Stimulated activated CD4-positive, alpha-beta T cell treated with anti-CD3 and anti-CD28 coated beads, Interleukin-1b, Interleukin-23, amount 100 ng/mL, for 48 hours (primary cell): Measurements from ENCODE around the gene GMEB2.
"Not testable (repeated sequence)": the region's sequence is repeated elsewhere in the genome, so short reads cannot be mapped to it uniquely, and the experiment has no call there.

Experiments used
- DNase-seq: peaks from one replicate; pipeline ENCODE4 v3.0.0-alpha.2; 2020

The GMEB2 gene

DNA sequence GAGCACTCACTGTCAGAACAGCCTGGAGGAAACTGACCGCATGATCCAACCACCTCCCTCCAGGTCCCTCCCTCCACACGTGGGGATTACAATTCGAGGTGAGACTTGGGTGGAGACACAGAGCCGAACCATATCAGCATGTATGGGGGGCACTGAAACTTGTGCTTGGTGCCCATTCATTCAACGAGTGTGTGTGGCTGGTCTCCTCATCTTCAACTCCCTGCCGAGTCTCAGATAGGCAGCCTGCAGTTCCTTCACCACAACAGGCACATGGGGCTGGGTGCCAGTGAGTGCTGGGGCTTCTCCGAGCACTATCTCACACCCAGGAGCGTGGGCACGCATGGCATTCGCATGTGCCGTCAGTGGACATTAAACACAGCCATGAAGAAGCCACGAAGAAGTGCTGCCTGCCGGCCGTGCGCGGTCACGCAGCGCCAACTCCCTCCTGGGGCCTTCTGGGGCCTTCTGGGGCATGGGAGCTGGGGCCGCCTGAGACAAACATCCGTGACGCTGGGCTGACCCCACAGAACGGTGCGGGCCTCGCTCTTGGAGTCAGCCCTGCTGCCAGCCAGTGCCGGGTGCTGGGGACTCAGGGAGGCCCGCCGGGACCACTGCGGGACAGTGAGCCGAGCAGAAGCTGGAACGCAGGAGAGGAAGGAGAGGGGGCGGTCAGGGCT lies 30.5 kb upstream of the GMEB2 start:
- DNase-seq = no peak

DNA sequence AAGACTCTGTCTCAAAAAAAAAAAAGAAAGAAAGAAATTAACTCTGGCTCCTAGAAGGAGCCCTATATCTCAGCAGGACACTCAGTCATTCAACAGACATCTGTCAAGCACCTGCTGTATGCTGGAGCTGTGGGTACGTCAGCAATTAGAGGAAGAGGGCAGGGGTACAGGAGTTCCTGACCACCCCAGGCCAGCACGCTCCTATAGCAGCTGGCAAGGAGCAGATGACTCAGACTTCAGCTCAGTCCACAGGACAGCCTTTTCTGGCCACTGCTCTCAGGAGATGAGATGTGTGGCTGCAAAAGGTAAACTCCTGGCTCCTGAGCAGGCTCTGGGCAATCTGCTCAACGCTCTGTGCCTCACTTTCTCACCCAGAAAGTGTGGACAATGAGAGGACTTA lies 29.6 kb upstream of the GMEB2 start:
- no peak for DNase-seq

DNA sequence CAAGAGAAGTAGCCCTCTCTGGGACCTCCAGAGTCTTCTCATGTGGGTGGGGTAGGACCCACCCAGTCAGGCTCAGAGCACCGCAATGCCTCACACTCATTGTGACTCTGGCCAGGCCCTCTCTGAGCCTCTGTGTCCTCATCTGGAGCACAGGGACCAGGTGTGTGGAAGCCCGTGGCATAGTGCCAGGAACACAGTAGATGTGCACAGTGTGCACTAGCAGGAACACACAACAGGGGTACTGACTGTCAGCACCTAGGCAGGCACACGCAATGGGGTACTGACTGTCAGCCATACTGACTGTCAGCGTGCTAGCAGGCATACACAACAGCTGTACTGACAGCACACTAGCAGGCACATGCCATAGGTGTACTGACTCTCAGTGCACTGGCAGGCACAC lies 28.3 kb upstream of the GMEB2 start:
- DNase-seq = no peak

DNA sequence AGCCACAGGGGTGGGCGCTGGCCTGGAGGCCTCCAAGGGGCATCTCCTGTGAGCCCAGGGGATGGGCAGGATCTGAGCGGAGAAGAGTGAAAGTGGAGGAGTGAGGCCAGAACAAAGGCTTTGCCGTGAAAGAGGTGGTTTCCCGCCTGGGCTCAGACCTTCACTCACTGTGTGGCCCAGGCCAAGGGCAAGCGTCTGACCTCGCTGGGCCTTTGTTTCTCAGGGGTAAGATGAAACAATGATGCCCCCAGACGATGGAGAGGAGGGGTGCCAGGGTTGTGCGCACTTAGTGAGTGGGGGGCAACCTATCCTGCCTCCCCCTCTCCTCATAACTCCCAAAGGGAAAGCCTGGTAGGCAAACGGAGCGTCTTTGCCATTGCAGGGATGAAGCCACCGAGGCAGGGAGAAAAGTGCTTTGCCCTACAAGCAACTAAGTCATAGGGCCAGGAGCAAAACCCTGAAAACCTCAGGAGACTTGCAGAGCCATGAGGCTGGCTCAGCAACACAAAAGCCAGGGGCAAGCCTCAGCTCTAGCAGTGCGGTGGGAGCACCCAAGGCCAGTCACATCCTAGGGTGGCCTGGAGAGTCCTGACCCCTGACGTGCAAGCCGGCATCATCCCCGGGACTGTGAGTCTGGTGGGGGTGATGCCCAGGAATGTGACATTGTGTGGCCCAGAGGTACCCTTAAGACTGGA lies 27.2 kb upstream of the GMEB2 start:
- DNase-seq = no peak

DNA sequence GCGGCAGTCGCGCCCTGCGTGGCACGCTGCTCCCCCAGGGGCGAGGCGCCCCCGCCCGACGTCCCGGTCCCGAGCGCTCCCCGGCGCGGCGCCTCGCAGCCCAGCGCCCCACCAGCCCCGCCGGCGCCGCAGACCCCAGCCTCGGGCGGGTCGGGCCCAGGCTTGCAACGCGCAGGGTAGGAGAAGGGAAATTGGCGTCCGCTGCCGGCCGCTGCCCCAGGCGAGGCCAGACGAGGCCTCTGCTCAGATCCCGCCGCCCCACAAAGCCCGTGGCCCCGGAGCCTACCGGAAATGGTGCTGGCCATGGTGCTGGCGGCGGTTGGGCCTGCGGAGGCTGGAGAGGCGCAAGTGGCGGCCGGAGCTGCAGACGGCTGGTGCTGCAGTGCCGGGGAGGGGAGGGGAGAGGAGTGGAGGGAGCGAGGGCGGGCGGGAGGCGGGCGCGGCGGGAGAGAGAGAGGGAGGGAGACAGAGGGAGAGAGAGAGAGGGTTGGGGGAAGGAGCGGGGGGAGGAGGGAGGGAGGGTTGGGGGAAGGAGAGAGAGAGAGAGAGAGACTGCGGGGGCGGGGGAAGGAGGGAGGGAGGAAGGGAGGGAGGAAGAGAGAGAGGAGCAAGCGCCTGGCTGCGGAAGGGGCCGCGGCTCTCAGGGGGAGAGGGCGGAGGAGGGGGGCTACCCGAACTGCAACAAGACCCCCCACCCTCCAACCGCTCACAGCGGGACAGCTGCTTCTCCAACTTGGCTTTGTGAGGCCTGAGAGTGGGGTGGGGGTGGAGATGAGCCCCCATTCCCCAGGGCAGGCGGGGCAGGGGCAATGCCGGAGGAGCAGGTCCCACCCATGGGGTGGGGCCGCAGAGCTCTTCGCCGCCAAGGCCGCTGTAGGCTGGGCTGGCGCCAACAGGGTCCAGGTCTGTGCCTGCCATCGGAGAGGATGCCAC lies 26.4 kb upstream of the GMEB2 start, which contains the start of gene STMN3:
TSS of gene STMN3 (minus strand) at position 384 of the 933 bp plus-strand sequence. CDS start at position 305, 79 bp downstream.
- peak; percentile 67 for DNase-seq

DNA sequence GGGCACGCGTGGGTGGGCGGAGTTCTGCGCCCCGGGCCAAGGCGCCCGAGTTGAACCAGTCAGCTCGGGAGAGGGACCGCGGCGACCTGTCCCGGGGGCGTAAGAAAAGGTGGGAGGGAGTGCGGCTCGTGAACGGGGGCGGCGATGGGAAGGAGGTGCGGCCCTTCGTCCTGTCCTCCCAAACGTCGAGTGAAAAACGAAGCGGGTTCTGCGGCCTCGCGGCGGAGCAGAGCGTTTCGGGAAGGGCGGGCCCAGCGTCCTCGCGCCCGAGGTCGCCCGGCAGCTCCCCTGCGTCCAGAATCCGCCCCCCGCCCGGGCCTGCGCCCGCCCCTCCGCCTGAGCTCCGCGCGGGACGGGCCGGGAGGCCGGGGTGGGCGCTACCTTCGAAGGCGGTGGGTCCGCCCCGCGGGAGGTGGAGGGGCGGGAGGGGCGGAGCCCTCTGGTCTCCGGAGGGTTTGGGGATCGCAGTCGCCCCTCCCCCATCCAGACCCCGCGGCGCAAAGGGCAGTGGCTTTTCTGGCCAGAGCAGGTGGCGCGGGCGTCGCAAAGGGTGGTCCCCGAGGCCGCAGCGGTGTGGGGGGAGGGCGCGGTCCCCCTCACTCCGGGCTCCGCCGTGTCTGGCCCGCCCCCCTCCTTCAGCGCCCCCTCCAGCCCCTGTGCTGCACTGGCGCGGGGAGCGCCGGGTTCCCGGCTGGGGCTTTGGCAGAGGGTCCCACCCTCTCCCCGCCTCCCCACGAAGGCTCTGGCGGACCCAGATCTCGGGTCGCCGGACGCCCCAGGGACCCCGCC lies 25.5 kb upstream of the GMEB2 start:
- DNase-seq = no peak

DNA sequence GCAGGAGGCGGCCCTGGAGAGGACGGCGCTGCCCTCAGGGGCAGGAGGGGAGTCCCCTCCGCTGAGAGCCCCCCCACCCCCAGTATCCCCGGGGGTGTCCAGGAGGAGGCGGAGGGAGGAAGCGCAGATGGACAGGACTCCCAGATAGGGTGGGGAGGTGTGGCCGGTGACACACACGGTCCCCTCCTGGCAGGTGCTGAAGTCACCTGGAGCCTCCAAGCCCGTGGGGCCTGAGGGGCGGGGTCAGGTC lies 25.0 kb upstream of the GMEB2 start:
- no peak for DNase-seq

DNA sequence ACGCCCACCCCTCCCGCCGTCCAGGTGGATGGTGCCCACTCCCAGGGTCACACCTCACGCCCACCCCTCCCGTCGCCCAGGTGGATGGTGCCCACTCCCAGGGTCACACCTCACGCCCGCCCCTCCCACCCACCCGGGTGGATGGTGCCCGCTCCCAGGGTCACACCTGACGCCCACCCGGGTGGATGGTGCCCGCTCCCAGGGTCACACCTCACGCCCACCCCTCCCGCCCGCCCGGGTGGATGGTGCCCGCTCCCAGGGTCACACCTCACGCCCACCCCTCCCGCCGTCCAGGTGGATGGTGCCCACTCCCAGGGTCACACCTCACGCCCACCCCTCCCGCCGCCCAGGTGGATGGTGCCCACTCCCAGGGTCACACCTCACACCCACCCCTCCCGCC lies 23.6 kb upstream of the GMEB2 start:
- DNase-seq = not testable (repeated sequence)

DNA sequence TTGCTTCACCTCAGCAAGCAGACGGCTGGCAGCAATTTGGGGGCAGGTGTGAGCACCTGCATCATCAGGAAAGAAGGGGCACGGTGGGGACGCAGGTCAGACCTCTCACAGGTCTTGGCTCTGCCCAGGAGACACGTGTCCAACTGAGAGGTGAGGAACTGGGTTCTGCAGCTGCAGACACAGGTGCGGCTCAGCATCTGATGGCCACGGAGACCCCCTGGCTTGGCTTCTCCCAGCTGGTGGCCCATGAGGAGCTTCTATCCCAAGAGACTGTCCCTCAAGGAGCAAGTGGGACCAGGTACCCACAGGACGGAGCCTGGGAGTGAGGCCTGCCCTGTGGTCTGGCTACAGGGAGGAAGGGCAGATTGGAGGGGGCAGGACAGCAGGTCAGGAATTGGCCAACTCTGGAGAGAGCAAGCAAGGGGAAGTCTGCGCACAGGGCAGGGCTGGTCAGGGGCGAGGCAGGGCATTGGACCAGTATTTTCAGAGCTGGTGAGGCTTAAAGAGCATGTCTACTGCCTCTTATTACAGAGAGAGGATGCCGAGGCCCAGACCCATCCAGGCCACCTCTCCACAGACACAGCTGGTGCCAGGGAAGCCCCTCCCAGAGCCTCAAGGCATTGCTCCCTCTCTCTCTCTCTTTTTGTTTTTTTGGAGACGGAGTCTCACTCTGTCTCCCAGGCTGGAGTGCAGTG lies 22.1 kb upstream of the GMEB2 start:
- DNase-seq = no peak

DNA sequence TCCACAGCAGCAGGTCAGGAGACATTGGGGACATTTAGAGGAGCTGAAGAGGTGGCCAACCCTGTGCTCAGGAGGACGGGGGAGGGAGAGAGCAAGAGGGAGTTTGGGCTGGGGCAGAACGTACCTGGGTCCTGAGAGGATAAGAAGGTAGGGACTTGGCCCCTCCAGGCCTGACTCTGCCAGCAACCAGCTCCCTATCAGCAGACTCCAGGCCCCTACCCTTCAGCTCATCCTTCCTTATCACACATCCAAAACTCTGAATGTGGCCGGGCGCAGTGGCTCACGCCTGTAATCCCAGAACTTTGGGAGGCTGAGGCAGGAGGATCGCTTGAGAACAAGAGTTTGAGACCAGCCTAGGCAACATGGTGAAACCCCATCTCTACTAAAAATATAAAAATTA lies 21.3 kb upstream of the GMEB2 start:
- DNase-seq = no peak

DNA sequence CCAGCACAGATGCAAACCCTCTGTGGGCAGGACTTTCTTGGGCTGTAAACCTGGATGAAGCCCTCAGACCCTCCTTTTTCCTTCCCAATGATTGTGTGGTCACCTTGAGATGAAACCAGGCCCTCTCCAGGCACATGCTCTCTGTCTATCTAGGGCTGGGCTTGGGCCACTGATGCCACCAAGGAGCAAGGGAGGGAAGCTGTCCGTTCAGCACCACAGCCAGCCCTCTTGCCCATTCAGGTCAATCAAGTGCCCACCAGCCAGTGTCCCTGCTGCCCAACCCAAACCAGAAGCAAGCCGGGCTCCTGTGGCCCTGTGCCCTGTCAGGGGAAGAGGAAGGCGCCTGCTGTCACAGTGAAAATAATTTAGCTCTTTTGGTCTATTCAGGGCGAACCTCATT lies 18.3 kb upstream of the GMEB2 start:
- DNase-seq = no peak

DNA sequence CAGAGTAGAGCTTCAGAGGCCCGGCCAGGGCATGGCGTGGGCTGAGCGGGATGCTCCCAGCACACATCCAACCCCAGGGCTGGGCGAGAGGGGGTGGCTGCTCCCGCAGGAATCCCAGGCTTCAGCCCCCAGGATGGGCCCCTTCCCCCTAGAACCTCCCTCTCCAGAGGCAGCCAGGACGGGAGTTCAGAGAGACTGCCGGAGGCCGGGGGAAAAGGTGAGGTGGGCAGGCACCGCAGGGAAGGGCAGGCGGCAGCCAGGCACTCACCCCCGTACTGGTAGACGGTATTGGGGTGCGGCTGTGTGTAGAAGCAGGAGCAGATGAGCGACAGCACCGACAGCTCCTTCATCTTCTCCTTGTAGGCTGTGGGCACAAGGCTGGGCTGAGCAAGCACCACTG lies 17.0 kb upstream of the GMEB2 start:
- DNase-seq = no peak

DNA sequence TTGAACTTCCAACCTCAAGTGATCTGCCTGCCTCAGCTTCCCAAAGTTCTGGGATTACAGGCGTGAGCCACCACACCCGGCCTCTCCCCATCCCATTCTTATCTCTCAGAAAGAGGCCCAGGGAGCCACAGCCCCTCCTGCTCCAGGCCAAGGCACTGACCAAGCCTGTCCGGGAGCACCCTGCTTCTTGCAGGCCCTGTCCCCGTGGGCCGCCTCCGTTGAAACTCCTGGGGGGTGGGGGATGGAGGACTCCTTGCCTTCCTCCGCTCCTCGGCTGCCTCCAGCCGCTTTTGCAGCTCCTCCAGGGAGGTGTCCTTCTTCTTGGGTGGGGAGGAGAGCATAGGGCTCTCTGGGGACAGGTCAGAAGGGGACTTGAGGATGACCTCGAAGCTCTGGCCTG lies 16.6 kb upstream of the GMEB2 start:
- DNase-seq = no peak

DNA sequence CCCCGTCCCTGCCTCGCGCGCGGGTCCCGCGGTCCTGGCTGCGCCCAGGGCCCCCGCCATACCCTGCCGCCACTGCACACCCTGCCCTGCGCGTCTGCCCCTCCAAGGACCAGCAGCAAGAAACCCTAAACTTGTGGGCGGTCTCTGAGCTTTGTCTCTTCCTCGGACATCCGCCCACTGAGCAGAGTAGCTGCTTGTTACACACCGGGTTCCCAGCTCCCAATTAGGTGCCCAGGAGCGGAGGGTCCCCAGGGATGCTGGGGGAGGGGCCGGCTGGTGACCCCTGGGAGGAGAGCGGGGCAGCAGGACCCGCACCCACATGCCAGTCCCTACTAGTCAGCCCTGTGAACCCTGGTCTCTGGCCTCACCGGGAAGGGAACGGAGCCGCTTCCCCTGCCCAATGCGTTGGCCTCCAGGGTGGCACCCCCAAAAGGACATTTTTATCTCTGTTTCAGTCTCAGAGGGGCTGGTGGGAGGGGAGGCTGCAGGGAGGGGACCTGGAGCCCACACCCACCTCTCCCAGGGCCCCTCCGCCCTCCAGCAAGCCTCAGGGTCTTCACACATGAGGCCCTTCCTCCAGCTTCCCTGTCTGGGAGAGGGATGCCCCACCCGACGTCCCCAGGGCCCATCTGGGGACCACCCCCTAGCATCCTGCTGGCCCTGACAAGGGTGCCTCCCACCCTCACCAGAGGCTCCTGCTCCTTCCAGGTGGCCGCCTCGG lies 15.8 kb upstream of the GMEB2 start:
- no peak for DNase-seq

DNA sequence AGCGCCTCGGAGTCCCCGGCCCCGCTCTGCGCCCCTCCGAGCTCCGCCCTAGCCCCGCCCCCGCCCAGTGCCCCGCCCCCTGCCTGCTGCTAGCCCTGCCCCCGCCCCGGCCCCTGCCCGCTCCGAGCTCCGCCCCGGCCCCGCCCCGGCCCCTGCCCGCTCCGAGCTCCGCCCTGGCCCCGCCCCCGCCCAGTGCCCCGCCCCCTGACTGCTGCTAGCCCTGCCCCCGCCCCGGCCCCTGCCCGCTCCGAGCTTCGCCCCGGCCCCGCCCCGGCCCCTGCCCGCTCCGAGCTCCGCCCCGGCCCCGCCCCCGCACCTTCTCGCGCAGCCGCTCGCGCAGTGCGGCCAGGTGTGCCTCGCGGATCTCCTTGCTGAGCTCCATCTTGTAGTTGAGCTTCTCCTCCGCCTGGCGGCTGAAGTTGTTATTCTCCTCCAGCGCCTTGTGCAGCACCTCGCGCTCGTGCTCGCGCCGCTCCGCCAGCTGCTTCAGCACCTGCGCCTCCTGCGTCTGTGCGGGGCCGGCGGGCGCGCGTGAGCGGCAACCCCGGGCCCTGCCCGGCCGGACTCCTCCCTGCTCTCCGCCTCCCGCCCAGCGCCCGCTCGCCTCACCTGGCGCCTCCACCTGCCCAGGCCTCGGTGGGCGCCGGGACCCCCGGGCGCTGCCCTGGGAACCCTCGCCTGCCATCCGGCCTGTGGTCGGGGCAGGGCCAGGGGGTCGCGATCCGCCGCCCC lies 15.1 kb upstream of the GMEB2 start:
- peak; percentile 97 for DNase-seq

DNA sequence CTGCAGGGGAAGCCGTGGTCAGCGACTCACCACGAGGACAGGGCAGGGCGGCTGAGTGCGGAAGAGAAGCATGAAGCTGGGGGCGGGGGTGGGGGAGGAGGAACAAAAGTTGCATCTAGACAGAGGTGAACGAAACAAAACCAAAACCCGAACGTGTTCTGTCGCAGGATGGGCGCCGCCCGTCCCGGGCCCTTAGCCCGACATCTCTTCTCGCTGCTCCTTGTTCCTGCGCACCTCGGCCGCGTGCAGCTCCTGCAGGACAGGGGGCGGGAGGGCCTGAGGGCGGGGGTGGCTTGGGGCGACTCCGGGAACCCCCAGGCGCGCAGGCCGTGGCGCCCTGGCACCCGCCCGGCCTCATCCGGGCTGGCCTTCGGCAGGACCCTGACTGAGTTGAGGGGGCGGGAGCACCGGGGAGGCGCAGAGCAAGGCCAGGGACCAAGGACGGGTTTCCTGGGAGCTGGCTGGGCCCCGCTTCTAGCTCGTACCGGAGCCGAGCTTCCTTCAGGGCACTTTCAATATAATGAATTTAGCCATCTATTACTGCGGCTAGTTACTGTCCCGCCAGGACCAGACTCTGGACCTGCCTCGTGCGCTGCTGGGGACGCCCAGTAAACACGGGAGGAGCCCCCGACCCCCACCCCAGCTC lies 14.4 kb upstream of the GMEB2 start:
- DNase-seq = peak; percentile 42

DNA sequence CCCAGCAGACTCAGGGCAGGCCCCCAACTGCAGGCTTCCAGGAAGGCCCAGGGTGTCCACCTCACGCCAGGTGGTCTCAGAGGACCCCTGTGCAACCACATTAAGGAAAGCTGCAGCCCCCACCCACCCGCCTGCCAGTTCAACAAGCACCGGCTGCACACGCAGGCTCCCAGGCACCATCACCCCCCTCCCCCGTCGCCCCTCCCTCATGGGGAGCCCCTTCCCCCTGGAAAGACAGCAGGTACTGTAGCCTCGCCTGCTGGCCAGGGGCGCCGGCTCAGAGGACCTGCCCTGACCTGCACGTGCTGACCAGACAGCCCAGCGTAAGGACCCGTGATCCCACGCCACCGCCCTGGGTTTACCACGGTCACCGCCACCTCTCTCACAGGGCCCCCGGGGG lies 13.8 kb upstream of the GMEB2 start:
- DNase-seq = not testable (repeated sequence)

DNA sequence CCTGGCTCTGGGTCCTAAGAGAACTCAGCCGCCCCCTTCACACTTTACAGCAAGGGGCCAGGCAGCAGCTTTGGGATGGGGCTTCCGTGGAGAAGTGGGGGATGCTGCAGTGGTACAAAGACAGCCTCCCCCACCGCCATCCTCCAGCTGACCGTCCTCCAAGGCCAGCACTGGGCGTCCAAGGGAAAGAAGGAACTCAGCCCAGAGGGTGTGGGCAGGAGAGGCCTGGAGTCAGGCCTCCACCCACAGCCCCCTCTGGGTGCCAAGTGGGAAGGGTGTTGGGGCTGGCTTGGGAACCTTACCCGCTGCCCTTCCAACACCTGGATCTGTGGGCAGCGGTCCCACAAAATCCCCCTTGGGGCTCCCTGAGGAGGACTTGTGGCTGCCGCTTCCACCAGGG lies 13.2 kb upstream of the GMEB2 start:
- no peak for DNase-seq

DNA sequence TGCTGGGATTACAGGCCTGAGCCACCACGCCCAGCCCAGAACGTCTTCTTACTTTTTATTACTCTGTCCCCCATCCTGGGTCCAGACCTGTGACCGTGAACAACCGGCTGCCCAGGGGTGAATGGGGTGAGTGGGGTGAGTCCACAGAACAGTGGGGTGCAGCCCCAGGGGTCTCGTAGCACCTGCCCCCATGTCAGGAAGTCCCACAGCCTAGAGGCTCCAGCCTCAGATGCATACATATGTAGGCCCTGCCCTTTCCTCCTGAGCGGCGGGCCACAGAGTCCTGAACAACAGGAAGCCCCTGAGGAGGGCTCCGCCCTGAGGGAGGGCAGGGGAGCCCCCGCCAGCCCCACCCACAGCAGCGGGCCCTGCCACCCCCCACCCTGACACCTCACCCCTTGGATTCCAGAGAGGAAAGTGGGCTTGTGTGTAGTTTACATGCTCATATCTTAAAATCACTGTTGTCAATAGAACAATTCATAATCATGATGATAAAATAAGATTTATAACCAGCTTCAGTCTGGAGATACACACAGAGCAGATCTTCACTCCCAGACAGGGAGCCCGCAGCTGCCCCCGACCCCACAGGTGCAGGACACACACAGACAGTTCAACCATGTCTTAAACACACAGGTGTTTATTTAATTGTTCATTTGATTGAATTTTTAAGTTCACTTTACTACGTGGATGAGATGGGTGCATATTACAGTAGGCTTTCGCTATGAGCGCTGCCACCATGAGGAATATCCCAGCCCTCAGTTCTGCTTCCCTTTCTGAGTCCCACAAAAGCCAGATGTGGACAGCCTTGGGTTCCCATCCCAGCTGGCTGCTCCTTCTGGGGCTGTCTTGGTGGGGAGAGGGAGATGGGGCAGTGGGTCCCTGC lies 12.4 kb upstream of the GMEB2 start:
- DNase-seq = peak; percentile 68
